ENCODE results near the gene CDK6.

The CDK6 gene

DNA sequence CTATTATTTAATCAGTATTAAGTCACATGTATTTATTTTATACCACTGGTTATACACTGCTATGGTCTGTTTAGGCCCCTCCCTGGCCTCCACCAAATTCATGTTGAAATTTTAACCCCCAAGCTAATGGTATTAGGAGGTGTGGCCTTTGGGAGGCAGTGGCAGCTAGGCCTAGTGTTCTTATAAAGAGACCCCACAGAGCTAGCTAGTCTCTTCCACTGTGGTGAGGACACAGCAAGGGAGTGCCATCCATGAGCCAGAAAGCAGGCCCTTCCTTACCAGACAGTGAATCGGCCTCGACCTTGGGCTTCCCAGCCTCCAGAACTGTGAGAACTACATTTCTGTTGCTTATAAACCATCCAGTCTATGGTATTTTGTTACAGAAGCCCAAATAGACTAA, 279.1 kb downstream of the CDK6 start:
- DNase-seq: no peak

Data from amniotic stem cell (primary cell).